ENCODE data around the gene MYOZ3. TPM values are rescaled to one million over a fixed set of nuclear protein-coding genes. Genes with fewer than 3 reads are reported as not detected.
A peak's percentile ranks its signal among the peaks of the same experiment; 100 is the strongest.

MYOZ3 gene
- total RNA-seq, 1 experiment from 2014 or later = 0.10 TPM

DNA sequence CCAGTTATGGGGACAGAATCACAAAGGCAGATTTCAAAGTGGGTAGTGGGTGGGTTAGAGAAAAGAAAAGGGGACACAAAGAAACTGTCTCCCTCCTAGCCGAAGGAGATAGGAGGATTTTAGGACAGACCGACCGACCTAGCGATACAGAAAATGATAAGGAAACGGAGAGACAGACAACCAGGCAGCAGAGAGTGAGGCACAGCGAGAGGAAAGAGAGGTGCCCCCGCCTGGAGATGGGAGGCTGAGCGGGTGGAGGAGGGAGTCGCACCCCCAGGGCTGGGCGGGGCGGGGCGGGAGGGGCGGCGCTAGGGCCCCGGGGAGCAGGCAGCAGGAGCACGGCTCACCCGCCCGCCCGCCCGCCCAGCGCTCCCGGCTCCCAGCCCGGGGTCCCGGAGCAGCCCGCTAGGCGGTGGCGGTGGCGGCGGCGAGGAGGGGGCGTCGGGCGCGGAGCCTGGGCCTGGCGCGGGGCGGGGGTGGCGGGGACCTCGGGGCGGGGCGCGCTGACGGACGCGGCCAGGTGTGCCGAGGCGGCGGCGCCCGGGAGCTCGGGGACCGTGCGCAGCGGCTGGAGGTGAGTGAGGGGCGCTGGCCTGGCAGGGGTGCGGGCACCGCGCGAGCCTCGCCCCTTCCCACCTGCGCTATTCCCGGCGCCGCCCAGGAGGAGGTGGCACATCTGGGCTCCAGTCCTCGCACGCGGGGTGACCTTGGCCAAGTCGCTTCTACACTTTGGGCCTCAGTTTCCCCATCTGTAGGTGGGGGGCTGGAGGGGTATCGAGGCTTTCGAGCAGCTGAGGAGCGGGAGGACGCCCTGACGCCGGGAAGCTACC is 36.5 kb upstream of the MYOZ3 start:
- Histone ChIP-seq H3K27me3 (ENCODE audit: insufficient read depth, low read length) (no peaks in the 10 kb centered on the region), H2AFZ (ENCODE audit: low read depth, low read length, poor library complexity, severe bottlenecking) (peak overlapping the region; percentile 47), H3K9me2 (ENCODE audit: insufficient read depth) (no peaks in the 10 kb centered on the region), H3K4me1 (ENCODE audit: control insufficient read depth in 1 of 2, insufficient read depth in 2 of 2, low read length in 2 of 2) (peaks cover 24 to 52% of the 10 kb centered on the region in 2 experiments), H3K4me2 (ENCODE audit: low read length) (peak overlapping the region; percentile 98), H4K20me1 (ENCODE audit: insufficient read depth) (no peaks in the 10 kb centered on the region), H3K36me3 (ENCODE audit: control insufficient read depth in 1 of 2, insufficient read depth in 2 of 2, low read length in 2 of 2) (no peaks in the 10 kb centered on the region), H3K4me3 (replicated peaks in 1 of 2; ENCODE audit: low read depth in 1 of 2, low read length in 2 of 2) (peak overlapping the region; percentile 69 to 80), H3K27ac (ENCODE audit: low read depth, low read length) (peak overlapping the region; percentile 57; the same call in 1 of the 2 replicates), H3K9me3 (ENCODE audit: control insufficient read depth in 1 of 2, insufficient read depth in 1 of 2, low read depth in 1 of 2, low read length in 2 of 2) (no peaks in the 10 kb centered on the region), H3K9ac (ENCODE audit: low read length) (peak overlapping the region; percentile 73), H3K79me2 (ENCODE audit: insufficient read depth, low read length) (no peaks in the 10 kb centered on the region)
- DNase-seq (ENCODE audit: low read depth, low spot score) (no peak), ATAC-seq (peak; percentile 87)
- ChIA-PET POLR2A (no interaction called here), RAD21 (ENCODE audit: low non-redundant PET in 1 of 2, low total read pairs in 2 of 2, uncharacterized antibody in 2 of 2, unreplicated experiment in 2 of 2) (no interaction called here), CTCF (interaction anchor here (0.6 kb wide), 1 partner anchor 155 kb away, joined by 3 read pairs; no protein-coding TSS in a partner anchor)
- intact Hi-C loops (cut with micrococcal nuclease) = no loop called here
- peak; percentile 44; the same call in 1 of the 2 replicates for TF ChIP-seq POLR2AphosphoS5 (IDR thresholded peaks at IDR 0.05; ENCODE audit: low read depth, low read length)
- TF ChIP-seq FOSL1 (IDR thresholded peaks at IDR 0.05; ENCODE audit: low read depth) = no peak
- BruUV-seq (replicated peaks) = no TSS peak

- Histone ChIP-seq H4K20me1 (ENCODE audit: insufficient read depth) (no peaks in the 10 kb centered on the region), H3K9me2 (ENCODE audit: insufficient read depth) (no peaks in the 10 kb centered on the region), H3K4me3 (replicated peaks in 1 of 2; ENCODE audit: low read depth in 1 of 2, low read length in 2 of 2) (peak overlapping the region; percentile 69 to 80), H3K4me2 (ENCODE audit: low read length) (peak overlapping the region; percentile 98), H3K79me2 (ENCODE audit: insufficient read depth, low read length) (no peaks in the 10 kb centered on the region), H3K9ac (ENCODE audit: low read length) (peak overlapping the region; percentile 73), H3K36me3 (ENCODE audit: control insufficient read depth in 1 of 2, insufficient read depth in 2 of 2, low read length in 2 of 2) (no peaks in the 10 kb centered on the region), H2AFZ (ENCODE audit: low read depth, low read length, poor library complexity, severe bottlenecking) (no peak overlapping the region), H3K9me3 (ENCODE audit: control insufficient read depth in 1 of 2, insufficient read depth in 1 of 2, low read depth in 1 of 2, low read length in 2 of 2) (no peaks in the 10 kb centered on the region), H3K27ac (ENCODE audit: low read depth, low read length) (peak overlapping the region; percentile 57; the same call in 1 of the 2 replicates), H3K4me1 (ENCODE audit: control insufficient read depth in 1 of 2, insufficient read depth in 2 of 2, low read length in 2 of 2) (peaks cover 27 to 52% of the 10 kb centered on the region in 2 experiments), H3K27me3 (ENCODE audit: insufficient read depth, low read length) (no peaks in the 10 kb centered on the region)
- no TSS peak for BruUV-seq (replicated peaks)
- RAD21 ChIA-PET (ENCODE audit: low non-redundant PET in 1 of 2, low total read pairs in 2 of 2, uncharacterized antibody in 2 of 2, unreplicated experiment in 2 of 2) = no interaction called here
- POLR2A ChIA-PET = no interaction called here
- no peak for DNase-seq (ENCODE audit: low read depth, low spot score)
- peak; percentile 21 for ATAC-seq
- intact Hi-C loops (cut with micrococcal nuclease) = no loop called here
- CTCF ChIA-PET = interaction anchor here (0.6 kb wide), 1 partner anchor 155 kb away, joined by 3 read pairs; no protein-coding TSS in a partner anchor
- no peak for TF ChIP-seq REST (IDR thresholded peaks at IDR 0.05; ENCODE audit: low read depth)
- TF ChIP-seq, protein P1, sequence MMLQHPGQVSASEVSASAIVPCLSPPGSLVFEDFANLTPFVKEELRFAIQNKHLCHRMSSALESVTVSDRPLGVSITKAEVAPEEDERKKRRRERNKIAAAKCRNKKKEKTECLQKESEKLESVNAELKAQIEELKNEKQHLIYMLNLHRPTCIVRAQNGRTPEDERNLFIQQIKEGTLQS (IDR thresholded peaks at IDR 0.05) = no peak
- TF ChIP-seq CEBPB (IDR thresholded peaks at IDR 0.05; ENCODE audit: low read depth) = no peak
- TF ChIP-seq, protein P2, sequence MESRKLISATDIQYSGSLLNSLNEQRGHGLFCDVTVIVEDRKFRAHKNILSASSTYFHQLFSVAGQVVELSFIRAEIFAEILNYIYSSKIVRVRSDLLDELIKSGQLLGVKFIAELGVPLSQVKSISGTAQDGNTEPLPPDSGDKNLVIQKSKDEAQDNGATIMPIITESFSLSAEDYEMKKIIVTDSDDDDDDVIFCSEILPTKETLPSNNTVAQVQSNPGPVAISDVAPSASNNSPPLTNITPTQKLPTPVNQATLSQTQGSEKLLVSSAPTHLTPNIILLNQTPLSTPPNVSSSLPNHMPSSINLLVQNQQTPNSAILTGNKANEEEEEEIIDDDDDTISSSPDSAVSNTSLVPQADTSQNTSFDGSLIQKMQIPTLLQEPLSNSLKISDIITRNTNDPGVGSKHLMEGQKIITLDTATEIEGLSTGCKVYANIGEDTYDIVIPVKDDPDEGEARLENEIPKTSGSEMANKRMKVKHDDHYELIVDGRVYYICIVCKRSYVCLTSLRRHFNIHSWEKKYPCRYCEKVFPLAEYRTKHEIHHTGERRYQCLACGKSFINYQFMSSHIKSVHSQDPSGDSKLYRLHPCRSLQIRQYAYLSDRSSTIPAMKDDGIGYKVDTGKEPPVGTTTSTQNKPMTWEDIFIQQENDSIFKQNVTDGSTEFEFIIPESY (IDR thresholded peaks at IDR 0.05; ENCODE audit: extremely low read depth, insufficient replicate concordance, low read length) = no peak
- no peak for TF ChIP-seq EZH2phosphoT487 (IDR thresholded peaks at IDR 0.05; ENCODE audit: borderline replicate concordance)
- TF ChIP-seq CTCF (IDR thresholded peaks at IDR 0.05 in 2 of 3, conservative IDR thresholded peaks at IDR 0.05 in 1 of 3; ENCODE audit: borderline replicate concordance in 1 of 3, insufficient read depth in 1 of 3, low read depth in 2 of 3, low read length in 2 of 3) = no peak
- no peak for TF ChIP-seq ZFX (IDR thresholded peaks at IDR 0.05)
- no peak for TF ChIP-seq RAD21 (IDR thresholded peaks at IDR 0.05; ENCODE audit: low read depth)
Measured at GRCh38 chr5:150625164-150625535, 35.9 kb upstream of the MYOZ3 start.

All from HCT116 (cell line).